GM21576 (cell line): ENCODE measurements around the gene TBCD.

Experiments used
- ATAC-seq: cut with Tn5 transposase; IDR thresholded peaks from one replicate; pipeline ENCODE4 v1.9.1; 2021; ENCODE audit warnings: mild to moderate bottlenecking, moderate library complexity; ENCODE audit not compliant: unreplicated experiment

TBCD gene

DNA sequence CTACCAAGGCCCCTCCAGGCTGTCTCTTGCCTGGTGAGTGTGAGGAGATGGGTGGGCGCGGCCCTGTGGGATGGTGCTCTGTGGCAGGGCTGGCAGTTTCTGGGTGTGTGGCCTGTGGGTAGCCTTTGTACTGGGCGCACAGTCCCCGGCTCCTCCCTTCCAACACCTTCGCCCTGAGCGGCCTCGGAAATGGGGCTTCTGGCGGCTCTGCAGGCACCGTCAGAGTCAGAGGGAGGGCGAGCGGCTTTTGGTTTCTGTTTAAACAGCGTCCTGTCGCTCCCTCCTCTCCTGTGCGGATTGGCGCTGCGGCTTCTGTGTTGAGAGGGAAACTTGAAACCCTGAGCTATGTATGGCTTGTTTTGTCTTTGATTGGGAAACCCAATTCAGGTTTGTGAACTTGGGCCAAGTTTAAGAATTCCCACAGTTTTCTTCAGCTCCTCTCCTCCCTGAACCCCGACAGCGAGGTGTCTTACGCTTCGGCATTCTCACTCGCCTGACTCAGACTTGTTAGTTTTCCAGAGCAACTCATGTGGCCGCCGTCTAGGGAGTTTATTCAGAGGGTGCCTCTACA, 96.2 kb downstream of the TBCD start:
- no peak for ATAC-seq

DNA sequence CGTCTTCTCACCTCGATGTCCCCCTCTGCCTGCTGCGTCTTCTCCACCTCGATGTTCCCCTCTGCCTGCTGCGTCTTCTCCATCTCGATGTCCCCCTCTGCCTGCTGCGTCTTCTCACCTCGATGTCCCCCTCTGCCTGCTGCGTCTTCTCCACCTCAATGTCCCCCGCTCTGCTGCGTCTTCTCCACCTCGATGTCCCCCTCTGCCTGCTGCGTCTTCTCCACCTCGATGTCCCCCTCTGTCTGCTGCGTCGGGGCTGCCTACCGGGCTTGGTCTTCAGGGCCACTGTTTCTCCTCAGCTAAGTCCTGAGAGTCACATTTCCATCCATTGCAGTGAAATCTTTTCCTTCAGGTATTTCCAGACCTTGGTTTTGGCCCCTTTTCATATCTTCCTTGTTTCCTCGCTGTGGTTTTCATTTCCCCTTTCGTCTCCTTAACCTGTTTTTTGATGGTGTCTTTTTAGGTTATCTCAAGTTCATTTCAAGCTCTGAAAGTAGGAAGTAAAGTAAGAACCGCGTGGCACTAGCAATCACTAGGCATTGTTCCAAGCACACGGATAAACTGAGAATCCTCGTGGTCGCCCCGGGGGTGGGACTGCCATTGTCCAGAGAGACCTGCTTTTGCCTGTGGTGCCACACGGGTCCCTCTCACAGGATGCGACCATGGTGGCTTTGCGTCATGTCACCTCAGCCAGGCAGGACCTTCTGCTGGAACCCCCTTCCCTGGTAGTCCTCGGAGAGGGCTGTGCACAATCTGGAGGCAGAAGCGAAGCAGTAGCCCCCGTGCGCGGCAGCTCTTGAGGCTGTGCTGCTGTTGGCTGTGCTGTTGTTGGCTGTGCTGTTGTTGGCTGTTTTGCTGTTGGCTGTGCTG, 97.4 kb downstream of the TBCD start:
- ATAC-seq, result no peak

DNA sequence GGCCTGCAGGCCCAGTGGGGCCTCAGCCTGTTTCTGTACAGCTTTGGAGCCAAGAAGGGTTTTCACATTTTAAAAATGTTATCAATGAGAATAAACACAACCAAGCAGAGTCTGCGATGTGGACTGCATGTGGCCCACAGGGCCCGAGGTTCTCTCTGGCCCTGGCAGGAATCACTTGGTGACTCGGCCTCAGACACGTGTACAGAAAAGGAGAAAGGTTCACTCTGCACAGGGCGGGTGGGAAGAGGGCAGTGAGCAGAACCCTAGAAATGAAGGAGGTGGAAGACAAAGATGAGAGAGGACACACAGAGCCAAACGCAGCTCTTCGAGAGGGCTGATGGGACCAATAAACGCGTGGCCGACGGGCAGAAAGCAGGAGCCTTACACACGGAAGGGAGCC, 99.5 kb downstream of the TBCD start:
- no peak for ATAC-seq

DNA sequence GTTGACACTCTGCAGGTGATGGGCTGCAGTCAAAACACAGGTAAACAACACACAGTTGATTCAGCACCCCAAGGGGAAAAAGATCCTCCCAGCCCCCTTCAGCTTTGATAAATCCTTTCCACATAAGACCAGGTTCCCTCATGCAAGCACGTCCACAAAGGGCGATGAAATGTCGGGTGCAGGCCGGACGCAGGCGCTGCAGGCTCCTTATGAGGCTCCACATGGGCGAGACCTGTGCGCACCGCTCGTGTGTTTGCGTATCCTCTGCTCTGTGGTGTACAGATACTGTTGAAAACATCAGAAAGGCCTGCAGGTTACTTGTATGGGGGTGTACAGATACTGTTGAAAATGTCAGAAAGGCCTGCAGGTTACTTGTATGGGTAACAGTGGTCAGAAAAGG, 102.4 kb downstream of the TBCD start:
- ATAC-seq, result no peak

DNA sequence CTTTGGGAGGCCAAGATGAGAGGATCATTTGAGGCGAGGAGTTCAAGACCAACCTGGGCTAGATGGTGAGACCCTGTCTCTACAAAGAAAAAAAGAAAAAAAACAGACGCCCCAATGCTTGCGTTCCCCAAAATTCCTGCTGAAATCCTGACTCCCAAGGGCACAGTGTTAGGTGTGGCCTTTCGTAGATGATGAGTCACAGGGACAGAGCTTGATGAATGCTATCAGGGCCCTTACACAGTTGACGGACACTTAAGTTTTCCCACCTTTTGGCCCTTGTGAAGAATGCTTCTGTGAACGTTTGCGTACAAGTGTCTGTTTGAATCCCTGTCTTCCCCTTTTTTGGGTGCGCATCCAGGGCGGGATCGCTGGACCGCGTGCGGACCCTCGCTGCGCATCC, 104.5 kb downstream of the TBCD start:
- ATAC-seq, result no peak

DNA sequence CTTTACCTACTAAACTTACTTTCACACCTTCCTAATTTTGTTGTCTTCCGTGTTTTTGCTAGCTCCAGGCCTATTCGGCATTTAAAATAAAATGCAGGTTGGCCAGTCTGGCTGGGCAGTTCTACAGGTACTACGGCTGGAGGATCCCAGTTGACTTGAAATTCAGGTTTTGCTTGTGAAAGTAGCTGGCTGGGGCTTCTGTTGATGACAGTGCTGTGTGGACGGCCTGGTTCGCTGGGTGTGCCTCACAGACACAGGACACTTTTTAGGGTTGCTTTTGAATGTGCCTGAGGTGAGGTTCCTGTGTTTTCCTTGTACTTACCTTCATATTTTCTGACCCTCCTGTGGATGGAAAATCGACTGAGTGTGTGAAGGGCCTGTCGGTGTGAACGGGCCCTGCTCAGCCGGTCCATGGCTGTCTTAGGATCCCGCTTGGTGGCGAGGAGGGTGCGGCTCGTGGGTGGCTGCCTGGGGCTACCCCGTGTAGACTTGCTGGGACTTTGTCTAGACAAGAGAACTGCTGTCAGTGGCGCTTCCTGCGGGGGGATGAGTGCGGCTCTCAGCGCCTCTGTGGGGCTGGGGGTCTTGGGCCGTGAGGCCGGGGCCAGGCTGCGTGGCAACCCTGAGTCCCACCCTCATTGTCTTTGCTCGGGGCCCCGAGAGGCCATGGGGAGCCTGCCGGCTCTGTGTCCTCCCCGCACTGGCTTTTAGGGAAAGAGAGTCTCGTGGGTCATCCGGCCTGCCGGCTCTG, 106.7 kb downstream of the TBCD start:
- no peak for ATAC-seq

- ATAC-seq, result no peak
These were observed 107.9 kb downstream of the TBCD start for GRCh38 chr17:82859431-82860403.

DNA sequence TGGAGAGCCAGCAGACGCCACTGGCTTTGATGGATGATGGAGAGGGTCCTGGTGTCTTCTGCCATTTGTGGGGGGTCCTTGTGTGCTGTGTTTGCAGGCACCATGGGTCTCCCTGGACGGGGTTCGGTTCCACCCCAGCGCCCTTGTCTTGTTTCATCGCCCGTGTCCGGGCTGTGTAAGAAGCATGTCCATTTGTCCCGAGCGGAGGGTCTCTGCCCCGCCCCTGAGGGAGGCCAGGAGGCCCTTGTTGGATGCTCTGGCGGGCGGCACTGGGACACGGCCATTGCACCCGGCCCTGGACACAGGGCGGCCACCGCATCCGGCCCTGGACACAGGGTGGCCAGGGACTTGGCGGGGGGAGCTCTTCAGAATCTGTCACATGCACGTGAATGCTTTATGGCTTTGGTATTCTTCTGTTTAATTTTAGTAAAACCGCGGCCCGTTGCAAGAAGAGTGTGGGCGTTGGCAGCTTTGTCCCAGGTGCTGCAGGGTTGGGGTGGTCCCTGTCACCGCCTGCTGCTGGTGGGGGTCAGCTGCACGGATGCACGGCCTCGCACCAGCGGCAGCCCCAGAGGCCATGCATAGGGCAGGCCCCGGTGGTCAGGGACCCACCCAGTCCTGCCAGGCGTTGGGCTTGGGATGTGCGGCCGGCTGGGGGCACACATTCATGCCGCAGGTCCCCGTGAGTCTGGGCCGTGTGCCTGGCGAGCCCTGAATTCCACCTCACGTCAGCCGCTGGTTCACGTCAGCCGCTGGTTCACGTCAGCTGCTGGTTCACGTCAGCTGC, 108.9 kb downstream of the TBCD start:
- ATAC-seq, result no peak

- no peak for ATAC-seq
These were observed 109.5 kb downstream of the TBCD start for GRCh38 chr17:82861393-82861775.

DNA sequence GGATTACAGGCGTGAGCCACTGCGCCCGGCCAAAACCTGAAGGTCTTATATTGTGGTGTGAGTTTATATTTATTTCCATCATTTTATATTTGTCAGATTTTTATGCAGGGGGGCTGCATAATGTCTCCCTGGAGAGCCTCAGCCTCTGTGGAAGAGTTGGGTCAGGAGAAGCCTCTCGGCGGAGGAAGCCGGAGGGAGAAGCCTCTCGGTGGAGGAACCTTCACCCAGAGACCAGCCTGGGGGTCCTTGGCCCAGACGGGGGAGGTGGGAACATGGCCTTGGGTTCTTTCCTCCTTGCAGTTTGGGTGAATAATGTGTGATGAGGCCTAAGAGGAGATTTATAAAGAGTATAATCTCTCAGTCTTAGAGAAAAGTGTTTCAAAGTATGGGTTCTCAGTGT, 110.3 kb downstream of the TBCD start:
- no peak for ATAC-seq

DNA sequence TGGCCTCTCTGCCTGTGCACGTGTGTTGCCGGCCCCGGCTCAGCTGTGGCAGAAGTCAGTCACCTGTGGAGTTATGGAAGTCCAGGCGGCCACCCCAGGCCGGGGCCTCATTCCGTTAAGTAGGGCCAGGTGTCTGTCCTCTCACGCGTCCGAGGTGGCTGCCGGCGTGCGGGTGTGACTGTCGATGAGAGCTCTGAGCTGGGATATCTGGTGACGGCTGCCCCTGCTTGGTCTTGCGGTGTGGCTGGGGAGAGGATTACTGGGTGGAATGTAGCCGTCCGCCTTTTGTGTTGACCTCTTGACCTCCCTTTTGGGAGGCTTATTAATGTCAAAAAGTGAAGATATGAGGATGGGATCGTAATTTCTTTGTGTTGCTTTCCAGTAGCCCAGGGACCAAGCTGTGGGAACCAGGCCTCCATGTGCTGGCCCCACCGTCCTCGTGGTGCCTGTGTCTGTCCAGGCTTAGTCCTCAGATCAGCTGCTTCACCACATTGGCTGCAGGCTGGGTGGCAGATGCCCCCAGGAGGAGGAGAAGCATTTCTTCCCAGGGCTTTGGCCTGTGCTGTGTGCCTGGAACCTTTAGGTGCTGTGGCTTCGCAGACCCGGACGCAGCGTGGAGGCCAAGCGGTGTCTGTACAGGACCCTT, 111.0 kb downstream of the TBCD start:
- no peak for ATAC-seq

DNA sequence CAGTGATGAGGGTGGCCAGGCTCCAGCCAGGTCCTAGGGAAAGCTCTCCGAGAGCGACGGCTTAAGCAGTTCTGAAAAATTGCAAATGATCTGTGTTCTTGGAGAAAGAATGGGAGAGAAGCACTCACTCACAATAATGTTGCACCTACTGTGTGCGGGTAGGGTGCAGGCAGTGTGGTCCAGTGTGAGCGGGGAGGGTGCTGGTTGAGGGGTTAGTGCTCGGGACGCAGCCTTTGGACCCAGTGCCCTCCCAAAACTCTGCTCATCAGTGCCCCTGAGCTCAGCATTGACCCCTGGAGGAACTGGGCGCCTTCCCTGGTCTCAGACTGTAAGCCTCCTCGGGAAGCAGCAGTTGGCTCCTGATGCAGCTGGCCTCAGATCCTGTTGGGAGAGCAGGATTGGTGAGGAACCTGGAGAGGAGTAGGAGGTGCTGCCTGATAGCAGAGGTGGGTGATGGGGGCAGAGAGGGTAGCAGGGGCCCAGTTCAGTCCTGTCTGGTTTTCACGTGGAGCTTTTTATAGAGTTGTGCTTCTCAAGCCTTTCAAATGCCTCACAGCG, 111.6 kb downstream of the TBCD start:
- ATAC-seq, result no peak

GRCh38 chr17:82863941-82864712, 112.3 kb downstream of the TBCD start:
- ATAC-seq, result peak; percentile 67

- ATAC-seq, result no peak
These were observed 112.9 kb downstream of the TBCD start for GRCh38 chr17:82864713-82865248.

GRCh38 chr17:82865274-82865673, 113.4 kb downstream of the TBCD start:
- no peak for ATAC-seq

DNA sequence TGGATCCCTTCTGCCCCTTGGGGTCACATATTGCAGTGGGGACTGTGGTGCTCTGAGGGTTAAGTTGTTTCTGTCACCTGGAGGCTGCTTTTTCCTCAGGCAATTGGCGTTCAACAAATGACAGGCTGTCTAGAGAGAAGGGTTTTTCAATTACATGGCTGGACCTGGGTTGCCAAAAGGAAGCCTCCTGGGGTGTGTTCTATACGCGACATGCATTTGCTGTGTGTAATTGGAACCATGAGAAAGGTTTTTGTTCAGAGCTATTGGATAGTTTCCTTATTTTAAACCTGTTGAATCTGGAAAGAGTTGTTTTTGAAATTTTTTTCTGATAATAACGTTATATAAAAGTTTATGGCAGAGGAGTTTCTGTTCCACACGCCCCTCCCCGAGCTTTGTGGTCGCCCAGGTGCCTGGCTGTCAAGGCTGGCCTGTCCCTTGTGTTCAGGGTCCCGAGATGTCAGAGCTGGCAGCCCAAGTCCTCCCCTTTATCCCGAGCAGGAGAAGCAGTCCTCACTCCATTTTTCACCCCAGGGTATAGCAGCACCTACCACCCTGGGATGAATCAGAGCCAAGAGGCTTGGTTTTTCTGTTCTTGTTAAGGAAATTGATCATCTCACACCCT, 114.0 kb downstream of the TBCD start:
- ATAC-seq, result no peak

- no peak for ATAC-seq
These were observed 114.8 kb downstream of the TBCD start for GRCh38 chr17:82866590-82867191.
